Spinal cord (tissue), 10 donors: ENCODE data around the gene CTPS1. TPM values are rescaled to one million over a fixed set of nuclear protein-coding genes. Genes with fewer than 3 reads are reported as not detected.

Experiments used
- DNase-seq, 6 donors: peaks; one replicate each; pipeline versions ENCODE4 v3.0.0 to v3.0.0-alpha.2; 2013 to 2015; ENCODE audit warnings: low spot score in 6 of 6, low read depth in 4 of 6
- H3K27ac ChIP-seq: one replicate; pipeline ENCODE4 v1.5.1; 2013; ENCODE audit warnings: low read depth, low read length, control low read depth
- H3K27me3 ChIP-seq: one replicate; pipeline ENCODE4 v1.6.1; 2013; ENCODE audit warnings: low read length; ENCODE audit not compliant: control insufficient read depth, insufficient read depth
- H3K36me3 ChIP-seq: one replicate; pipeline ENCODE4 v1.6.1; 2013; ENCODE audit warnings: low read length; ENCODE audit not compliant: control insufficient read depth, insufficient read depth
- H3K4me1 ChIP-seq: one replicate; pipeline ENCODE4 v1.6.1; 2013; ENCODE audit warnings: low read length; ENCODE audit not compliant: control insufficient read depth, insufficient read depth
- H3K4me3 ChIP-seq: one replicate; pipeline ENCODE4 v1.5.1; 2013; ENCODE audit warnings: low read depth, low read length, control low read depth
- H3K9me3 ChIP-seq: one replicate; pipeline ENCODE4 v1.6.1; 2013; ENCODE audit warnings: low read length; ENCODE audit not compliant: control insufficient read depth, insufficient read depth
- WGBS: methylation state at CpG from one replicate; pipeline ENCODE4 v1.1.5; 2013; ENCODE audit warnings: missing lambda C conversion rate; ENCODE audit not compliant: insufficient coverage; 5-methylcytosine and 5-hydroxymethylcytosine counted together
- polyA plus RNA-seq, 2 donors: library from polyadenylated mRNA; unstranded; fragments of 120-200 nt; gene quantifications; one replicate each; pipeline ENCODE4 v1.2.1, GENCODE V29; 2013; ENCODE audit not compliant: insufficient read length in 2 of 2
- total RNA-seq, 2 donors: library from RNA; depleted of rRNA in 1 of 2; stranded (reverse); fragments of 120-200 nt in 1 of 2; fragments of >200 nt in 1 of 2; gene quantifications; one replicate each; pipeline versions ENCODE4 v1.2.3 to v1.2.4, GENCODE V29; 2013 to 2014
- donor health status: healthy.

The CTPS1 gene
- total and polyA plus RNA-seq, 4 donors = 20.5 to 34.8 (median 26.9) TPM

- Histone ChIP-seq H3K4me1 (peaks cover under 1% of the 10 kb centered on the region), H3K4me3 (no peak overlapping the region), H3K27ac (no peak overlapping the region), H3K9me3 (no peaks in the 10 kb centered on the region), H3K27me3 (no peaks in the 10 kb centered on the region), H3K36me3 (peaks cover 28% of the 10 kb centered on the region)
- WGBS = 70% methylated on average over 3 of the region's 3 CpGs
- peak in 1 of 6 donors; percentile 18 for DNase-seq
Observed at GRCh38 chr1:40986956-40987355, 7.5 kb downstream of the CTPS1 start.

- H3K4me1 ChIP-seq = no peaks in the 10 kb centered on the region
Observed at GRCh38 chr1:40987439-40988276, 8.2 kb downstream of the CTPS1 start.

GRCh38 chr1:40988280-40988679 lies 8.8 kb downstream of the CTPS1 start:
- Histone ChIP-seq H3K27ac (no peak overlapping the region), H3K4me3 (no peak overlapping the region), H3K36me3 (peaks cover 40% of the 10 kb centered on the region), H3K9me3 (no peaks in the 10 kb centered on the region), H3K27me3 (no peaks in the 10 kb centered on the region), H3K4me1 (no peaks in the 10 kb centered on the region)
- WGBS = 100% methylated on average over 2 of the region's 3 CpGs
- DNase-seq = no peak

More at GRCh38 chr1:40987439-40988276, 8.2 kb downstream of the CTPS1 start:
- DNase-seq = peak in 1 of 6 donors; percentile 41
- H3K4me3 ChIP-seq = no peak overlapping the region
- whole genome bisulfite sequencing = 92% methylated on average over 8 of the region's 9 CpGs
- H3K9me3 ChIP-seq = no peaks in the 10 kb centered on the region
- H3K36me3 ChIP-seq = peaks cover 34% of the 10 kb centered on the region
- no peak overlapping the region for H3K27ac ChIP-seq
- no peaks in the 10 kb centered on the region for H3K27me3 ChIP-seq

DNA sequence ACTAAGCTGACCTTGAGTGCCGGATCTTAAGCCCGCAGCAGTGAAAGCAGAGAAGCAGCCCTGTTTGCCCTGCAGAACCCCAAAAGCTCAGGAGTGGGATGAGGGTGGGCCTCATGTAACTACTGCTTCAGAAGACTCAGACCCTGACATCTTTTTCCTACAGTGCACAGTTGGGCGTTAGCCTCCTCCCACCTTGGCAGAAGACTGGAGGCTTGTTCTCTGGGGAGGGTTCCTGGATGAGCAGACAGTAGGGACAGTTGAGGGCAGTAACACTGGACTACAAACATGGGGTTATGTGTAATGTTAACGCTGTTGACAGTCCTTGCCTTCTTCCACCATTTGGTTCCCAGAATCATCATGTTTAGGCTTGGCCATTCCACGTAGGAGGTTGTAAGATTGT lies 9.6 kb downstream of the CTPS1 start:
- no peak overlapping the region for H3K4me3 ChIP-seq
- no peak overlapping the region for H3K27ac ChIP-seq
- H3K4me1 ChIP-seq = no peaks in the 10 kb centered on the region
- peaks cover 43% of the 10 kb centered on the region for H3K36me3 ChIP-seq
- WGBS = 92% methylated on average over 4 of the region's 5 CpGs
- no peak for DNase-seq
- H3K27me3 ChIP-seq = no peaks in the 10 kb centered on the region
- H3K9me3 ChIP-seq = no peaks in the 10 kb centered on the region

DNA sequence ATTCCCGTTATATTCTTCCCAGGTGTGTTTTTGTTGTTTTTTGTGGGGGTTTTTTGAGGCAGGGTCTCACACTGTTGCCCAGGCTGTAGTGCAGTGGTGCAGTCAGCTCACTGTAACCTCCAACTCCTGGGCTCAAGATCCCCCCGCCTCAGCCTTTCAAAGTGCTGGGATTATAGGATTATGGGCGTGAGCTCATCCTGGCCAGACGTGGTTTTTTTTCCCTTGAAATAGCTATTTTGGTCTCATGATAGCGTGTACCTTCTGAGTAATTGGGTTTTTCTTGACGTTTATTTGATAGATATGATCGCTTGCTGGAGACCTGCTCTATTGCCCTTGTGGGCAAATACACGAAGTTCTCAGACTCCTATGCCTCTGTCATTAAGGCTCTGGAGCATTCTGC lies 17.6 kb downstream of the CTPS1 start:
- no peaks in the 10 kb centered on the region for H3K27me3 ChIP-seq
- DNase-seq = no peak
- H3K36me3 ChIP-seq = peaks cover 57% of the 10 kb centered on the region
- no peak overlapping the region for H3K27ac ChIP-seq
- 100% methylated on average over 4 of the region's 8 CpGs for WGBS
- H3K4me3 ChIP-seq = no peak overlapping the region
- H3K9me3 ChIP-seq = no peaks in the 10 kb centered on the region
- no peaks in the 10 kb centered on the region for H3K4me1 ChIP-seq

- Histone ChIP-seq H3K36me3 (peaks cover 49% of the 10 kb centered on the region), H3K4me1 (peaks cover 6% of the 10 kb centered on the region), H3K4me3 (no peak overlapping the region), H3K27ac (no peak overlapping the region), H3K9me3 (no peaks in the 10 kb centered on the region), H3K27me3 (no peaks in the 10 kb centered on the region)
- 100% methylated on average over 2 of the region's 4 CpGs for WGBS
- no peak for DNase-seq
Observed at GRCh38 chr1:40998668-40999067, 19.2 kb downstream of the CTPS1 start.

GRCh38 chr1:41003127-41003639 lies 23.7 kb downstream of the CTPS1 start:
- Histone ChIP-seq H3K27me3 (no peaks in the 10 kb centered on the region), H3K36me3 (peaks cover 50% of the 10 kb centered on the region), H3K4me1 (peaks cover 6% of the 10 kb centered on the region), H3K27ac (peak overlapping the region; percentile 10), H3K9me3 (no peaks in the 10 kb centered on the region), H3K4me3 (no peak overlapping the region)
- WGBS = 79% methylated on average over 8 of the region's 9 CpGs
- DNase-seq = peak in 1 of 6 donors; percentile 35

- peak; percentile 52 to 96 (median 73) for DNase-seq
- Histone ChIP-seq H3K36me3 (peaks cover 47% of the 10 kb centered on the region), H3K27ac (peak overlapping the region; percentile 10), H3K9me3 (no peaks in the 10 kb centered on the region), H3K27me3 (no peaks in the 10 kb centered on the region), H3K4me3 (no peak overlapping the region), H3K4me1 (peaks cover 6% of the 10 kb centered on the region)
- WGBS = 39% methylated on average over 10 of the region's 11 CpGs
Observed at GRCh38 chr1:41003640-41004220, 24.2 kb downstream of the CTPS1 start.

GRCh38 chr1:41005876-41006275 lies 26.4 kb downstream of the CTPS1 start:
- no peak overlapping the region for H3K27ac ChIP-seq
- DNase-seq = no peak
- no peaks in the 10 kb centered on the region for H3K9me3 ChIP-seq
- peaks cover 49% of the 10 kb centered on the region for H3K36me3 ChIP-seq
- WGBS = 93% methylated on average over 3 of the region's 5 CpGs
- H3K27me3 ChIP-seq = no peaks in the 10 kb centered on the region
- H3K4me1 ChIP-seq = peaks cover 6% of the 10 kb centered on the region
- H3K4me3 ChIP-seq = no peak overlapping the region
